ENCODE measurements around the gene FKBP15.
"Not testable (repeated sequence)": the region's sequence is repeated elsewhere in the genome, so short reads cannot be mapped to it uniquely, and the experiment has no call there.

The FKBP15 gene

GRCh38 chr9:113221003-113221799, at the start of gene FKBP15, which contains the start of gene SLC31A1:
FKBP15 (minus strand) TSS chr9:113221277; CDS start chr9:113221243, 34 bp downstream.
SLC31A1 (plus strand) TSS chr9:113221544; CDS start chr9:113256149, 34,605 bp downstream.
- peak; percentile 98 for DNase-seq (ENCODE audit: low spot score)

DNA sequence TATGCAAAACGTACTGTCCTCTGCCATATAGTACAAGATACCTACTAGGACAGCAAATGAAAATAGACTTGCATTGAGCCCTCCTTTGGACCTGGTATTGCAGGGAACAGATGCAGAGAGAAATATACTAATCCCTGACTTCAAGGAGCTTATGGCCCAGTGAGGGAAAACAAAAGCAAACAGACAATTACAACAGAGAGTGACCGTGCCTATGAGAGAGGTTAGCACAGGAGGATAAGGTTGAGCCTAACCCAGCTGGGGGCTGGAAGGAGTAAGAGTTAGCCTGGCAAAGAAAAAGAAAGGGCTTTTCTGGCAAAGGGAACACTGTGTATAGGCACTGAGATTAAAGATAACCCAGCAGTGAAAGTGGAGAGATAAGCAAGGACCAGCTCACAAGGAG, 48.8 kb upstream of the FKBP15 start:
- no peak for DNase-seq (ENCODE audit: low spot score)

DNA sequence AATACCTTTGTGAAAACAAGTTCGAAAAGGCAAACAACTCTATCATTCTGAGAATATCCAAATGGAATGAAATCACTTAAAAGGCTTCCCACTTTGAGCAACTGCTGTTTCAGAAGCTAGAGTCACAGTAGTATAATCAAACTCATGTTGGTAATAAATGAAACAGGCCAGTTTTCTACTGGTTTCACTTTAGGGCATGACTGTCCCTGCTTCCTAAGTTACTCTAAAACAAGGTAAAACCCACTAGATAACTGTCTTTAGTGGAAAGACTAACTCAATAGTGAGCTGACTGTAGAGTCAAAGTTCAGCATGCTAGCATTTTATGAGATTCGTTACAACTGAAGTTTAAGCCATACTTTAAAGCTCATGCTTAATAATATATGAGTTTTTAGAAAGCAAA, 48.3 kb upstream of the FKBP15 start:
- no peak for DNase-seq (ENCODE audit: low spot score)

GRCh38 chr9:113267911-113268566, 47.0 kb upstream of the FKBP15 start:
- no peak for DNase-seq (ENCODE audit: low spot score)

DNA sequence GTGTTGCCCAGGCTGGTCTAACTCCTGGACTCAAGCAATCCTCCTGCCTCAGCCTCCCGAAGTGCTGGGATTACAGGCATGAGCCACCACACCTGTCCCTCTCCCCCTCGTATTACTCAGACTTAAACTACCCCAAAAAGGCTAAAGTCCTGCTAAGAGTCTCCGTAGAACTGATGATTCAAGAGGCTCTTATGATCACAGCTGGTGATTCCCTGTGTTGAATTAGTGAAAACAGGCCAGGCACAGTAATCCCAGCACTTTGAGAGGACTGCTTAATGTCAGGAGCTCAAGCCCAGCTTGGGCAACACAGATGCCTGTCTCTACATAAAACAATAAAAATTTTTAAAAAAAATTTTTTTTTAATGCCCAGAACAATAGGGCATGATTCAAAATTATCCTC, 45.1 kb upstream of the FKBP15 start:
- DNase-seq (ENCODE audit: low spot score): no peak

- DNase-seq (ENCODE audit: low spot score): no peak
Observed at GRCh38 chr9:113261917-113262671, 41.0 kb upstream of the FKBP15 start.

DNA sequence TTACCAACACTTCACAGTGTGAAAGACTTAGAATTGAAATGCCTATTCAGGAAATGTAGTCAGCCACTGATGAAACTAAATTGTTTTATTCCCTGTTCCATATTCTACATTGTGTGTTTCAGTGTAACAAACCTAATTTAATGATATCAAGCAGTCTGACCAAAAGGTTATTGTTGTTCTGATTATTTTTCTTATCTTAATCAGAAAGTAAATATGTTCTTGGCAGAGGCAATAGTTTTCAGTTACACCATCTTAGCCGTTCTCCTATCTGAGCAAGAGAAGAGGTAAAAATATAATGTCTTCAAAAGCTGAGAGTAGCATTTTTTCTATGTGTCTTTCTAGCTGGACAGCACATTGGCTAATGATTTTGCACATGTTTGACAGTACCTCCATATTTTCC, 37.2 kb upstream of the FKBP15 start:
- DNase-seq (ENCODE audit: low spot score): no peak

DNA sequence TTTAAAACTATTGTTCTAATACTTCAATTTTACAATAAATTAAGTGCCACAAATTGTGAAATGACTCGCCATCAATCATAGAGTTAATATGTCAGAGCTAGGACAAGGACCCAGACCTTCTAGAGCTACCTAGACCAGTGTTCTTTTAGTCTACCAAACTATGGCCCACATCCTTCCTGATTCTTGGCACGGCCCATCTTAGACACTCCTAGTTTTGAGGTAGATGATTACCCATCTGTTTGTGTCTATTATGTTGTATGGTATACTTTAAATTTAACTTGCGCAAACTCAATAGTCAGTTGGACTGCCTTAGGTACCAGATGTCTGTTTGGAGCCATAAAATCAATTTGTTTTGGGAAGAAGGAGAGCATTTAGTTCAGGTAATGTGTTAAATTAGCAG, 36.8 kb upstream of the FKBP15 start:
- DNase-seq (ENCODE audit: low spot score): no peak

GRCh38 chr9:113255438-113255837, 34.4 kb upstream of the FKBP15 start:
- DNase-seq (ENCODE audit: low spot score): no peak

GRCh38 chr9:113254991-113255390, 33.9 kb upstream of the FKBP15 start:
- no peak for DNase-seq (ENCODE audit: low spot score)

DNA sequence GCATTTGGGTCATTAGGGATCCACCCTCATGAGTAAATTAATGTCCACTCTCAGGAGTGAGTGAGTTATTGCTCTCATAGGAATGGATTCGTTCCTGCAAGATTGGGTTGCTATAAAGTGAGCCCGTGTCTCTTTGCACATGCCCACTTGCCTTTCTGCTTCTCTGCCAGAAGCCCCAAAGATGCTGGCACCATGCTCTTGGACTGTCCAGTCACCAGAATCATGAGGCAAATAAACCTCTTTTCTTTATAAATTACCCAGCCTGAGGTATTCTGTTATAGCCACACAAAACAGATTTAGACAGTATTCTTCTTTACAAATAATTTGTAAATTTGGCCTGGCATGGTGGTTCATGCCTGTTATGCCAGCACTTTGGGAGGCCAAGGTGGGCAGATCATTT, 29.7 kb upstream of the FKBP15 start:
- DNase-seq (ENCODE audit: low spot score): no peak

GRCh38 chr9:113249661-113250060, 28.6 kb upstream of the FKBP15 start:
- not testable (repeated sequence) for DNase-seq (ENCODE audit: low spot score)

- DNase-seq (ENCODE audit: low spot score): no peak
Observed at GRCh38 chr9:113247640-113248039, 26.6 kb upstream of the FKBP15 start.

- DNase-seq (ENCODE audit: low spot score): no peak
Observed at GRCh38 chr9:113246928-113247327, 25.9 kb upstream of the FKBP15 start.

- DNase-seq (ENCODE audit: low spot score): no peak
Observed at GRCh38 chr9:113245894-113246293, 24.8 kb upstream of the FKBP15 start.

DNA sequence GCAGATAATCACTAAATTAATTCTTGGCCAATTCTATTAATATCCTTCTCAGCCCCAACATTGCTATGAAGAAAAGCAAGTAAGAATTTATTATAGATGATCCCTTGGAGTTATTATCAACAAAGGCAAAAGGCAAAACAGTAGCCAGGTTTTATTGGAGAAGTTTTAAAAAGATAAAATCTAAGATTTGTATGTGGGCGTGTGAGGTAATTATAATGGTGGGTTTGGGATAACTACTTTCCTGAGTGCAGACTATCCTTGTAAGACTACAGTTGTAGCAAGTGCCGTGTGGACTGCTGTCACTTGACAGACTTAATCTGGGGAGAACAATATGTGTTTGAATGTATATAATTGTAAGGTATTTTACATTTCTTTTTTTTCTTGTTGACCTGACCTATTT, 23.5 kb upstream of the FKBP15 start:
- no peak for DNase-seq (ENCODE audit: low spot score)

- DNase-seq (ENCODE audit: low spot score): no peak
Observed at GRCh38 chr9:113241161-113241560, 20.1 kb upstream of the FKBP15 start.

- no peak for DNase-seq (ENCODE audit: low spot score)
Observed at GRCh38 chr9:113238859-113239232, 17.8 kb upstream of the FKBP15 start.

DNA sequence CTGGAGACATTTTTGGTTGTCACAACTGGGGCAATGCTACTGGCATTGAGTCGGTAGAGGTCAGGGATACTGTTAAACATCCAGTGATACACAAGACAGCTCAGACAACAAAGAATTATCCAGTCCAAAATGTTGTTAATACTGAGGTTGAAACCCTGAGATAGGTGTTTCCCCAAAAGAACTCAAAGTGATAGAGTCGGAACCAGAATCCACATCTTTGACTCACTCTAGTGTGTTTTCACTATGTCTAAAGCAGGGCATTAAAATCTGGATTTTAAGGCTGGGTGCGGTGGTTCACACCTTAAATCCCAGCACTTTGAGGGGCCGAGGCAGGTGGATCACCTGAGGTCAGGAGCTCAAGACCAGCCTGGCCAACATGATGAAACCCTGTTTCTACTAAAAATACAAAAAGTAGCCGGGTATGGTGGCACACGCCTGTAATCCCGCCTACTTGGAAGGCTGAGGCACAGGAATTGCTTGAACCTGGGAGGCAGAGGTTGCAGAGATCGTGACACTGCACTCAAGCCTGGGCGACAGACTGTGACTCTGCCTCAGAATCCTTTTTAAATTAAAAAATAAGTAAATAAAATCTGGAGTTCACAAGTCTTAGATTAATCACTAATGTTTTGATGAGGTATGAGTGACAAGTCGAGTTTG, 17.3 kb upstream of the FKBP15 start:
- DNase-seq (ENCODE audit: low spot score): no peak

DNA sequence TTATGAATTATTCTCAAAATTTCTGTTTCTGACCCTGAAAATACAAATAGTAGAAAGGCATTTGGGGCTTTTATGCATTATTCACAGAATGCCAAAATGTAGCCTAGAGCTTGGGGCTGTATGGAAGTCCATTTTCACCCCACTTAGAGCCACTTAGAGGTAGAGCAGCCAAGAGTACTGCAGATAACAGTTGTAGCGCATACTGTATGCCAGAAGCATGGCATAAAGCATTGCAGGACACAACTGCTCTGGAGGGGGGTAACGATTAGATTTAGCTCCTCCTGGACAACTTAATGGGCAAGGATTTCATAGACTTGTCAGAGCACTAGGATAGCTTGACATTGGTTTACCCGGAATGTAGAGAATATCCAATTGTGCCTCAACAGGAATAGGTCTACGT, 15.9 kb upstream of the FKBP15 start:
- no peak for DNase-seq (ENCODE audit: low spot score)

DNA sequence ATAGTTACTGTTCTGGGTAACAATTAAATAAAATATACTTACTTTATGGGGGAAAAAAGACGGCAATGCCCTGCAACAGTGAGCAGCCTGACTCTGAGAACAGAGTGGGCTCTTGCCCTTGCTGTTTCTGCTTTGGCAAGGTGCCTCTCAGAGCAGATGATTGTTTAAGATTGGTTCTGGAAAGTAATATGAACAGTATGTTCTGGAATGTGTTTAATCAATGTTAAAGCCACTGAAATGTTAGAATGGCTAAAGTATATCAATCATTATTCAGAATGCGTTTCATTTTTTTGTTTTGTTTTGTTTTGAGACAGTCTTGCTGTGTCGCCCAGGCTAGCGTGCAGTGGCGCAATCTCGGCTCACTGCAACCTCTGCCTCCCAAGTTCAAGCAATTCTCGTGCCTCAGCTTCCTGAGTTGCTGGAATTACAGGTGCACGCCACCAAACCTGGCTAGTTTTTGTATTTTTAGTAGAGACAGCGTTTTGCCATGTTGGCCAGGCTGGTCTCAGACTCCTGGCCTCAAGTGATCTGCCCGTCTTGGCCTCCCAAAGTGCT, 14.7 kb upstream of the FKBP15 start:
- DNase-seq (ENCODE audit: low spot score): not testable (repeated sequence)

DNA sequence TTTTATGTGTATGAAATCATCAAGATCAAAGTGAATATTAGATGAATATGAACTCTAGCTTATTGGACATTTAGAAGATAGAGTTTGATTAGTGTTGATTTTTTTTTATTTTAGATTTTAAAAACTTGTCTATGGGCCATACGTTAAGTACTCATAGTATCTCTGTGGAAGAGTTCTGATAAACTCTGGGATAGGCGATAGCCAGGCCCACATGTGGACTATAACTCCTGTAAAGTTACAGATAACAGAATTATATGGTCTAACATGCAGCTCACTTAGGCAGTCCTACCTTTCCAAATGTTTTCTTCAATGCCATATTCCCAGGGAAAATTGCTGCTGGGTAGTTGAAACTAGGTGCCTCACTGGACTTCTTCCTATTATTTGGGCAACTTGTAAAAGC, 10.6 kb upstream of the FKBP15 start:
- DNase-seq (ENCODE audit: low spot score): no peak

All from hepatic stellate cell (primary cell).